Upper lobe of right lung (tissue), 1 donor: ENCODE results near the gene ITIH1. TPM values are rescaled to one million over a fixed set of nuclear protein-coding genes. Genes with fewer than 3 reads are reported as not detected.
A peak's percentile ranks its signal among the peaks of the same experiment; 100 is the strongest.
"Not testable (repeated sequence)": the region's sequence is repeated elsewhere in the genome, so short reads cannot be mapped to it uniquely, and the experiment has no call there.

Source experiments
- ATAC-seq: fragments of 200-7000 bp; cut with Tn5 transposase; one replicate; pipeline ENCODE4 v1.9.1; 2020; ENCODE audit warnings: mild to moderate bottlenecking, moderate library complexity
- DNase-seq: peaks from one replicate; pipeline ENCODE4 v3.0.0-alpha.2; 2020
- H3K27ac ChIP-seq: fragments of 200-600 bp; one replicate; pipeline ENCODE4 v1.8.0; 2022
- H3K27me3 ChIP-seq: fragments of 200-600 bp; one replicate; pipeline ENCODE4 v1.8.0; 2022; ENCODE audit warnings: mild to moderate bottlenecking
- H3K36me3 ChIP-seq: fragments of 200-600 bp; one replicate; pipeline ENCODE4 v1.8.0; 2022
- H3K4me1 ChIP-seq: fragments of 200-600 bp; one replicate; pipeline ENCODE4 v1.8.0; 2022
- H3K4me3 ChIP-seq: fragments of 200-600 bp; one replicate; pipeline ENCODE4 v1.8.0; 2022; ENCODE audit warnings: mild to moderate bottlenecking
- H3K9me3 ChIP-seq: fragments of 200-600 bp; one replicate; pipeline ENCODE4 v1.8.0; 2022
- CTCF ChIP-seq: fragments of 200-600 bp; IDR thresholded peaks from one replicate; pipeline ENCODE4 v1.8.0; 2022; ENCODE audit warnings: antibody characterized with exemption
- intact Hi-C: fragments of 100-400 bp; cut with DNase I; formaldehyde crosslinking; loops from one replicate; pipeline ENCODE4 v1.11.0; 2022
- total RNA-seq: library from RNA; stranded (reverse); fragmentation: NEBNext Ultra II Directional; extraction: Animal tissue kit (Norgen Biotek cat#: 25700); gene quantifications from one replicate; pipeline ENCODE4 v1.2.1, GENCODE V29; 2021
- donor health status: DM: no; HTN: yes; CAD: no; lungs with severe emphysema.

ITIH1 gene
- total RNA-seq, 1 donor from 2014 or later: not detected

GRCh38 chr3:52771702-52772101 is 5.7 kb upstream of the ITIH1 start:
- no peak for ATAC-seq
- Histone ChIP-seq H3K4me1 (peaks cover 14% of the 10 kb centered on the region), H3K36me3 (peaks cover 7% of the 10 kb centered on the region), H3K27ac (peak overlapping the region; percentile 82), H3K4me3 (peak overlapping the region; percentile 87), H3K27me3 (no peaks in the 10 kb centered on the region), H3K9me3 (no peaks in the 10 kb centered on the region)
- DNase-seq: peak; percentile 3
- intact Hi-C loops: no loop called here
- TF ChIP-seq CTCF: no peak

- Histone ChIP-seq H3K27ac (no peak overlapping the region), H3K4me3 (no peak overlapping the region), H3K36me3 (no peaks in the 10 kb centered on the region), H3K4me1 (peaks cover 14% of the 10 kb centered on the region), H3K9me3 (no peaks in the 10 kb centered on the region), H3K27me3 (no peaks in the 10 kb centered on the region)
- no peak for TF ChIP-seq CTCF
- intact Hi-C loops: no loop called here
- DNase-seq (peak; percentile 37), ATAC-seq (no peak)
Observed at GRCh38 chr3:52773361-52774065, 3.9 kb upstream of the ITIH1 start.

- Histone ChIP-seq H3K9me3 (no peaks in the 10 kb centered on the region), H3K27ac (no peak overlapping the region), H3K4me1 (peaks cover 14% of the 10 kb centered on the region), H3K36me3 (no peaks in the 10 kb centered on the region), H3K27me3 (no peaks in the 10 kb centered on the region), H3K4me3 (no peak overlapping the region)
- DNase-seq (peak; percentile 29), ATAC-seq (no peak)
- no peak for TF ChIP-seq CTCF
- intact Hi-C loops: no loop called here
Observed at GRCh38 chr3:52774066-52774713, 3.2 kb upstream of the ITIH1 start.

GRCh38 chr3:52774901-52775864 is 2.2 kb upstream of the ITIH1 start:
- no peak for TF ChIP-seq CTCF
- H3K27ac ChIP-seq: no peak overlapping the region
- DNase-seq: peak; percentile 40
- no peaks in the 10 kb centered on the region for H3K36me3 ChIP-seq
- H3K4me3 ChIP-seq: no peak overlapping the region
- no peaks in the 10 kb centered on the region for H3K27me3 ChIP-seq
- peaks cover 5% of the 10 kb centered on the region for H3K4me1 ChIP-seq
- H3K9me3 ChIP-seq: no peaks in the 10 kb centered on the region
- intact Hi-C loops: no loop called here
- ATAC-seq: no peak

GRCh38 chr3:52775877-52776276 is 1.5 kb upstream of the ITIH1 start:
- no peak for DNase-seq
- H3K9me3 ChIP-seq: no peaks in the 10 kb centered on the region
- H3K36me3 ChIP-seq: no peaks in the 10 kb centered on the region
- peaks cover 5% of the 10 kb centered on the region for H3K4me1 ChIP-seq
- no peak overlapping the region for H3K27ac ChIP-seq
- H3K27me3 ChIP-seq: no peaks in the 10 kb centered on the region
- no peak overlapping the region for H3K4me3 ChIP-seq
- ATAC-seq: no peak
- intact Hi-C loops: no loop called here
- TF ChIP-seq CTCF: no peak

GRCh38 chr3:52776486-52776885 is 913 bp upstream of the ITIH1 start:
- H3K36me3 ChIP-seq, intact Hi-C loops, H3K9me3 ChIP-seq, ATAC-seq, H3K4me1 ChIP-seq, H3K27me3 ChIP-seq, H3K4me3 ChIP-seq, H3K27ac ChIP-seq: not testable (repeated sequence)
- DNase-seq: peak; percentile 21
